HUES64 (cell line): ENCODE data around the gene ZWINT.

Experiments
- H3K27ac ChIP-seq: 2 replicates; pipeline ENCODE4 v1.7.0; 2013; ENCODE audit warnings: low read depth, low read length, inconsistent platforms
- H3K27me3 ChIP-seq: 2 replicates; pipeline ENCODE4 v1.6.1; 2013; ENCODE audit warnings: mild to moderate bottlenecking, low read length; ENCODE audit not compliant: insufficient read depth
- H3K36me3 ChIP-seq: 2 replicates; pipeline ENCODE4 v1.6.1; 2013; ENCODE audit warnings: mild to moderate bottlenecking, low read length; ENCODE audit not compliant: insufficient read depth
- H3K4me1 ChIP-seq: 2 replicates; pipeline ENCODE4 v1.6.1; 2013; ENCODE audit warnings: mild to moderate bottlenecking, low read length, moderate library complexity; ENCODE audit not compliant: insufficient read depth
- H3K4me3 ChIP-seq: 2 replicates; pipeline ENCODE4 v1.5.1; 2013; ENCODE audit warnings: mild to moderate bottlenecking, low read length, moderate library complexity
- H3K9ac ChIP-seq: 2 replicates; pipeline ENCODE4 v1.6.1; 2013; ENCODE audit warnings: mild to moderate bottlenecking, low read depth, low read length
- H3K9me3 ChIP-seq: 2 replicates; pipeline ENCODE4 v1.6.1; 2013; ENCODE audit warnings: low read depth, low read length; ENCODE audit not compliant: insufficient read depth
- WGBS: fragments of 150-250, 120-280 bp; methylation state at CpG from one replicate; pipeline ENCODE4 v1.1.7; 2013; ENCODE audit warnings: missing lambda C conversion rate; 5-methylcytosine and 5-hydroxymethylcytosine counted together

ZWINT gene

DNA sequence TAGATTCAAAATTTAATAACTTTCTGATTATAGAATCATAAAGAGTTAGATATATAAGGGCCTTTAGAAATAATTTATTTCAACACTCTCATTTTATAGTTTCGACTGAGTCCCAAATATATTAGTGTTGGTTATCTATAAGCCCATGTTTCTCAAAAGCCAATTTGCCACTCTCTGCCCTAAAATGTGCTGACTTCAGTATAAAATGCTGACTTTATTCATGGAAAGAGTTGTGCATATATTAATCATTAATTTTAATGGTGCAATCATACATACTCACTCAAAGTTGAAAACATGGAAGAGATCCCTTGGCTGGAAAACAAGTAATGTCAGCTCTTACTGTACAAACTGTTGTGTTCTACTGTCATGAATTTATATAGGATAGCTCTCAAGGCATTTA, 19.4 kb downstream of the ZWINT start:
- WGBS = no CpG with 5 or more reads among the region's 1 CpG
- no peak overlapping the region for H3K4me3 ChIP-seq
- peaks cover 11% of the 10 kb centered on the region; the same call in 1 of the 2 replicates for H3K9me3 ChIP-seq
- no peaks in the 10 kb centered on the region for H3K4me1 ChIP-seq
- H3K36me3 ChIP-seq = no peaks in the 10 kb centered on the region
- no peak overlapping the region for H3K9ac ChIP-seq
- H3K27ac ChIP-seq = no peak overlapping the region
- no peaks in the 10 kb centered on the region for H3K27me3 ChIP-seq

DNA sequence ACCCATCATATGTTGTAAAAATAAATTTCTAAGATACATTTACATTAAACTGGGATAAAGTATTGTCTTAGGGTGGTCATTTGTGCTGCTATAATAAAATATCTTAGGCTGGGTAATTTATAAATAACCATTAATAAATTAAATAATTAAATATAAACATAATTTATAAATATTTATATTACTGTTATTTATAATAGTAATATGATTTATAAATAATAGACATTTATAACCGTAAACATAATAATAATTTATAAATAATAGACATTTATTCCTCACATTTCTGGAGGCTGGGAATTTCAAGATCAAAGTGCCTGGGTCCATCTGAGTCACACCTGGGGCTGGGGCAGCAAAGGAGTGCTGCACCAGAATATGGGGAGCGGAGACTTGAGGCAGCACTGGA, 31.1 kb downstream of the ZWINT start:
- WGBS = 100% methylated on average over 1 of the region's 2 CpGs
- H3K9ac ChIP-seq = no peak overlapping the region

DNA sequence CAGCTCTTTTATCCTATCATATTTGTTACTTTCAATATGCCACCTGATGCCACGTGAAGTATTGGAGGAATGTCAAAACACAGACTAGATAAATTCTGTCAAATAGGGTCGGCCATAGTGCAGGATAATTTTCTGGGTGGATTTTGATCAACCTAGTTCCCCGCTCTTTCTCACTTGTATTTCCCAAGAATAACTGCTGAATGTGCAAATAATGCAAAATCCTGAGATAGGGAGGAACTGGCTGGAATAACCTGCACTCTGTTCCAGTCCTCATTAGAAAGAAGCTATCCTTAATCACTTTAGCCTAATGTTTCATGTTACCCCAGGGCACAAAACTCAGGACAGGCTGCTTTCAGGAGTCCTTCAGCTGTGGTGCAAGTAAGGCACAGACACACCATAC, 33.9 kb downstream of the ZWINT start:
- Histone ChIP-seq H3K36me3 (no peaks in the 10 kb centered on the region), H3K4me3 (no peak overlapping the region), H3K27me3 (no peaks in the 10 kb centered on the region), H3K9me3 (no peaks in the 10 kb centered on the region), H3K4me1 (peaks cover 6% of the 10 kb centered on the region; the same call in 1 of the 2 replicates), H3K27ac (no peak overlapping the region), H3K9ac (no peak overlapping the region)
- WGBS = 87% methylated on average over 3 of the region's 3 CpGs

More for the DNA sequence above, 31.1 kb downstream of the ZWINT start:
- Histone ChIP-seq H3K27me3 (no peaks in the 10 kb centered on the region), H3K36me3 (no peaks in the 10 kb centered on the region), H3K9me3 (no peaks in the 10 kb centered on the region), H3K27ac (no peak overlapping the region), H3K4me1 (peaks cover 6% of the 10 kb centered on the region; the same call in 1 of the 2 replicates), H3K4me3 (no peak overlapping the region)

DNA sequence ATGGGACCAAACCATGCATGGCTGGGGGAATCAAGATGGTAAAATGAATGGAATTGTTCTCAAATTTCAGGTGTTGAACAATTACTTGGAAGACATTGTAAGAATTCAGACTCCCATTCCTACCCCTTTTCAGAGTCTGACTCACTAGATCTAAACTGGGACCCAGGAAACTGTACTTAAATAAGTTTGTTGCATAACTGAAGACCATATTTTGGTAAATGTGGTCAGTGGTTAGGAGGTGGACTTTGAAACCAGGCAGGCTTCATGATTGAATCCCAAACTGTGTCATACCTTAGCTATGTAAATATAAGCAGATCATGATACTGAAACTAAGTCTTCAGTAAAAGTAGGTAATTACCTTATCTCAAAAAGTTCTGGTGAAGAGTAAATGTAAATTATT, 41.7 kb downstream of the ZWINT start:
- Histone ChIP-seq H3K27me3 (no peaks in the 10 kb centered on the region), H3K4me3 (no peak overlapping the region), H3K9me3 (peaks cover 19% of the 10 kb centered on the region), H3K4me1 (no peaks in the 10 kb centered on the region), H3K36me3 (no peaks in the 10 kb centered on the region), H3K27ac (no peak overlapping the region), H3K9ac (no peak overlapping the region)

DNA sequence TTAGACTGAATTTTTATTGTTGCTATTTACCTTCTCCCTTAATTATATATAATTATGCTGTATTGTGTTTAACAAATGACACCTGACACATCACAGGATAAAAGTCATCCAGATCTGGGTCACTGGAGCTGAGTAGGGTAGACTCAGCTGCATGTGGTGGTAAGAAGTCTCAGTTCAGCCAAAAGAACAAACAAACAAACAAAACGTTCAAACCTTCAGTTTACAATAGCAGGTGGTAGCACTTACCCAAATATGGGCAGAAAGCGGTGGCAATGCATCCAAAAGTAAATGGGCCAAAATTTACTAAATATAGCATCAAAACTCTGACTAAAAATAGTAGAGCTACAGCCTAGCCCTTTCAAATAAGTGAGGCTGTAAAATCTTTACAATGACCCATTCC, 42.2 kb downstream of the ZWINT start:
- WGBS = 47% methylated on average over 2 of the region's 2 CpGs
- H3K9ac ChIP-seq = no peak overlapping the region
- H3K27ac ChIP-seq = no peak overlapping the region
- no peaks in the 10 kb centered on the region for H3K4me1 ChIP-seq
- H3K9me3 ChIP-seq = peaks cover 19% of the 10 kb centered on the region
- no peak overlapping the region for H3K4me3 ChIP-seq
- H3K27me3 ChIP-seq = no peaks in the 10 kb centered on the region
- H3K36me3 ChIP-seq = no peaks in the 10 kb centered on the region

DNA sequence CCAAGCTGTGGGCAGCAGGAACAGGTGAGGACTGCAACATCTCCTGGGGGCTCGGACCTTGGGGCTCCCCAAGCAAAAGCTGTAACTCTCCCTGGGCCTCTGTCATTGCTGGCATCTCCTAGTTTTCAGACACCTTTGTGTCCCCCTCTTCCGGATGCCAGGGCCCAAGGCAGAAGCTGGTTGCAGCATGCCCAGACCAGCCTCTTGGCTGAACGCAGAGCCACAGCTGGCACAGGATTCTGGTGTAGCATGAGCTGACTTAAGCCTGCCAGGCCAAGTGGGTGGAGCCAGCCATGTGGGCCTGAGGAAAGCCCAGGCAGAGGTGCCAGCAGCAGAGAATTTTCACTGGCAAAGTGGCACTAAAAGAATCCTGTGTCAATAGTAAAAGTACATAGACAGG, 43.5 kb downstream of the ZWINT start:
- Histone ChIP-seq H3K27me3 (no peaks in the 10 kb centered on the region), H3K4me3 (no peak overlapping the region), H3K9ac (no peak overlapping the region), H3K9me3 (peaks cover 19% of the 10 kb centered on the region), H3K27ac (no peak overlapping the region), H3K4me1 (no peaks in the 10 kb centered on the region), H3K36me3 (no peaks in the 10 kb centered on the region)
- WGBS = 62% methylated on average over 3 of the region's 3 CpGs

DNA sequence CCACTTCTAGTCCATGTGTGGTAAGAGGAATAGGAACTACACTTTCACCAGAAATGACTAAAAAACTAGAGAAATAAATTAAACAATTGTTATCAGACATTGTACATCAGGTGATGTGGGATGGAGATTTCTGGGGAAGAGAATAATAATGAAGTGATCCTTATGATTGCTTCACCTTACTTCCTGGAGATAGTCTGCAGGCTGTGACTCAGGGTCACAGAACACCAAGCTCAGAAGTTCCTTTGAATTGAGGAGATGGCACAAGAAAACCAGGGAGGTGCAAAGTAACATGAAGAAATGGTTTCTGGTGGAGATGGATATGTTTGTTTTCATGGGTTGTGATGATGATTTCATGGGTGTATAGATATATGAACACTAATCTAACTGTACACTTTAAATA, 44.5 kb downstream of the ZWINT start:
- Histone ChIP-seq H3K27ac (no peak overlapping the region), H3K27me3 (no peaks in the 10 kb centered on the region), H3K4me3 (no peak overlapping the region), H3K4me1 (no peaks in the 10 kb centered on the region), H3K9ac (no peak overlapping the region), H3K36me3 (no peaks in the 10 kb centered on the region), H3K9me3 (peaks cover 19% of the 10 kb centered on the region)
